H1 (cell line): ENCODE results near the gene BHMT. TPM values are rescaled to one million over a fixed set of nuclear protein-coding genes. Genes with fewer than 3 reads are reported as not detected.

ENCODE experiments used
- MAFK ChIP-seq: IDR thresholded peaks from 2 replicates; pipeline ENCODE4 v1.6.1; 2012; ENCODE audit warnings: low read depth, mild to moderate bottlenecking, improper control_type of control experiment, low read length
- polyA plus RNA-seq, 7 experiments: library from polyadenylated mRNA; depleted of rRNA in 3 of 7; stranded (reverse) in 5 of 7; unstranded in 2 of 7; fragments of >200 nt in 5 of 7; fragments of 200-250 nt in 2 of 7; gene quantifications; 1 replicate in 5 of 7; 2 replicates in 1 of 7; 4 replicates in 1 of 7; pipeline versions ENCODE4 v1.2.1 to v1.2.3, GENCODE V29; 2011 to 2013; ENCODE audit warnings: missing spikeins in 2 of 7, mixed read lengths in 2 of 7
- total RNA-seq: library from RNA; stranded (reverse); fragmentation: NEBNext Ultra II Directional; extraction: Animal tissue kit (Norgen Biotek cat#: 25700); gene quantifications from 2 replicates; pipeline ENCODE4 v1.2.1, GENCODE V29; 2021

Gene BHMT
- total and polyA plus RNA-seq, 2 of the 8 experiments (the other 6 are each of a cell fraction or from before 2014, with no cell fraction given), result 0.54 to 1.6 TPM

DNA sequence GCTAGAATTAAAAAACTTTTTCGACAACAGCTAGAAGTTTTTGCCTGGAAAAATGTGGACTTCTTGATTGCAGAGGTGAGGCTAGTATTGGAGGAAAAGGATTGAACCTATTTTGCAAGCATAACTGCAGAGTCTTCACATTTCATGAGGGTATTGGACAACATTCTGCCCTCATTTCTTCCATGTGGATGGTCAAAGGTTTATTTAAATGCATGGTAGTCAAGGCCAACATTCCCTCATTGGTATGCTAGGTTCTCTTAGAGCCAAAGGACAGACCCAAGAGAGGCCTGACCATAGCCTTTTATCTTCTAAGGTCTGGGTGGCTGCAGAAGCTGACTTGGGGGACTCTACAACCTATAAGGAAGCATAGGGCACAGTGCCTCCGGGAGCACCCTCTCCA is 30.8 kb upstream of the BHMT start (continued):
- TF ChIP-seq MAFK, result no peak
